HFFc6 (cell line): Measurements from ENCODE around the gene RAPGEF4. TPM values are rescaled to one million over a fixed set of nuclear protein-coding genes. Genes with fewer than 3 reads are reported as not detected.

Experiments used
- DNase-seq: peaks from one replicate; pipeline ENCODE4 v3.0.0-alpha.2; 2018
- H3K27ac Mint-ChIP-seq: 2 replicates; pipeline ENCODE4 v1.8.0; 2020; ENCODE audit warnings: mild to moderate bottlenecking, mixed read lengths
- H3K27me3 Mint-ChIP-seq: 2 replicates; pipeline ENCODE4 v1.8.0; 2021; ENCODE audit warnings: mild to moderate bottlenecking, moderate library complexity, mixed read lengths; ENCODE audit not compliant: insufficient read depth
- H3K36me3 Mint-ChIP-seq: 2 replicates; pipeline ENCODE4 v1.8.0; 2021; ENCODE audit warnings: low read depth, mixed read lengths
- H3K4me1 Mint-ChIP-seq: 2 replicates; pipeline ENCODE4 v1.8.0; 2020; ENCODE audit warnings: low read depth, mixed read lengths
- H3K4me3 Mint-ChIP-seq: 2 replicates; pipeline ENCODE4 v1.8.0; 2020; ENCODE audit warnings: mild to moderate bottlenecking, moderate library complexity, mixed read lengths
- H3K9me3 Mint-ChIP-seq: 2 replicates; pipeline ENCODE4 v1.8.0; 2020; ENCODE audit warnings: mild to moderate bottlenecking, mixed read lengths
- CTCF ChIP-seq: fragments of 200-600 bp; sonication (generic); IDR thresholded peaks from 2 replicates; pipeline ENCODE4 v1.5.0; 2021; ENCODE audit warnings: antibody characterized with exemption, mild to moderate bottlenecking
- total RNA-seq, 6 experiments: library from RNA; stranded (reverse); fragmentation: NEBNext Ultra II Directional; extraction: Animal tissue kit (Norgen Biotek cat#: 25700); gene quantifications; 2 replicates in 1 of 6; 3 replicates in 5 of 6; pipeline ENCODE4 v1.2.3, GENCODE V29; 2021

Gene RAPGEF4
- total RNA-seq, 6 experiments from 2014 or later, result 0.14 to 0.37 (median 0.18) TPM

- no peaks in the 10 kb centered on the region for H3K9me3 Mint-ChIP-seq
- no peak for TF ChIP-seq CTCF
- H3K27ac Mint-ChIP-seq, result no peak overlapping the region
Observed at GRCh38 chr2:173050684-173051083, 315.0 kb downstream of the RAPGEF4 start.

GRCh38 chr2:173051463-173052215 lies 316.0 kb downstream of the RAPGEF4 start:
- DNase-seq, result no peak
- Mint-ChIP-seq H3K27me3 (no peaks in the 10 kb centered on the region), H3K36me3 (peaks cover 4% of the 10 kb centered on the region), H3K4me3 (no peak overlapping the region), H3K27ac (no peak overlapping the region), H3K4me1 (peaks cover 87% of the 10 kb centered on the region), H3K9me3 (no peaks in the 10 kb centered on the region)
- no peak for TF ChIP-seq CTCF

More at GRCh38 chr2:173050684-173051083, 315.0 kb downstream of the RAPGEF4 start:
- no peak for DNase-seq
- Mint-ChIP-seq H3K27me3 (no peaks in the 10 kb centered on the region), H3K4me1 (peaks cover 89% of the 10 kb centered on the region), H3K4me3 (no peak overlapping the region), H3K36me3 (peaks cover 4% of the 10 kb centered on the region)

GRCh38 chr2:173053043-173053699 lies 317.5 kb downstream of the RAPGEF4 start:
- H3K27ac Mint-ChIP-seq, result peak overlapping the region; percentile 50
- no peaks in the 10 kb centered on the region for H3K27me3 Mint-ChIP-seq
- H3K36me3 Mint-ChIP-seq, result peaks cover 12% of the 10 kb centered on the region
- peaks cover 1% of the 10 kb centered on the region; the same call in 1 of the 2 replicates for H3K9me3 Mint-ChIP-seq
- peak overlapping the region; percentile 28 for H3K4me3 Mint-ChIP-seq
- H3K4me1 Mint-ChIP-seq, result peaks cover 91% of the 10 kb centered on the region
- no peak for DNase-seq
- TF ChIP-seq CTCF, result no peak

- Mint-ChIP-seq H3K9me3 (peaks cover 4% of the 10 kb centered on the region; the same call in 1 of the 2 replicates), H3K27me3 (no peaks in the 10 kb centered on the region), H3K27ac (peak overlapping the region; percentile 61), H3K4me3 (peak overlapping the region; percentile 65), H3K4me1 (peaks cover 91% of the 10 kb centered on the region), H3K36me3 (peaks cover 20% of the 10 kb centered on the region)
- DNase-seq, result peak; percentile 55
- no peak for TF ChIP-seq CTCF
Observed at GRCh38 chr2:173054466-173054865, 318.8 kb downstream of the RAPGEF4 start.

- no peak for DNase-seq
- Mint-ChIP-seq H3K27me3 (no peaks in the 10 kb centered on the region), H3K9me3 (peaks cover 4% of the 10 kb centered on the region; the same call in 1 of the 2 replicates), H3K4me3 (no peak overlapping the region), H3K4me1 (peaks cover 84% of the 10 kb centered on the region), H3K27ac (no peak overlapping the region), H3K36me3 (peaks cover 20% of the 10 kb centered on the region)
- TF ChIP-seq CTCF, result no peak
Observed at GRCh38 chr2:173056705-173057364, 321.2 kb downstream of the RAPGEF4 start.
